Stimulated activated naive CD4-positive, alpha-beta T cell treated with Interleukin-2 at 50 U/mL for 16 hours (primary cell): ENCODE results near the gene MAMDC4.

Source experiments
- DNase-seq: peaks from one replicate; lab custom pipeline; 2025; lab: John Stamatoyannopoulos, UW

The MAMDC4 gene

GRCh38 chr9:136890661-136891060, 38.5 kb downstream of the MAMDC4 start:
- no peak for DNase-seq

DNA sequence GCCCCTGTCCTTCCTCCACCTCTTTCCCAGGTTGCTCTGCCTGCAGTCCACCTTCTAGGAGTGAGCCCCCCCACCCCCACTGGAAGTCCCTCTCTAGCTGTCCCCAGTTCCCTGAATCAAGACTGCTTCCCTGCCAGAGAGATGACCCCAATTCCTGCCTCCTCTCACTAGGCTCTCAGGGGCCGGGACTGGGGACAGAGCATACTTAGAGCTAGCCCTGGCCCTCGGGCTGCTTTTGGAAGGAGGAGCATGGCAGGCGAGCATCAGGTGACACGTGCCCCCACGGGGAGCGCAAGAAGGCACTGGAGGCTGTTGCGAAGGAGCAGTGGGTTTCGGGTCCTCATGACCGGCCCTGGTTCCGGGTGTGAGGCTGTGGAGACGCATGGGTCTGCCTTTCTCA, 43.9 kb downstream of the MAMDC4 start:
- no peak for DNase-seq

DNA sequence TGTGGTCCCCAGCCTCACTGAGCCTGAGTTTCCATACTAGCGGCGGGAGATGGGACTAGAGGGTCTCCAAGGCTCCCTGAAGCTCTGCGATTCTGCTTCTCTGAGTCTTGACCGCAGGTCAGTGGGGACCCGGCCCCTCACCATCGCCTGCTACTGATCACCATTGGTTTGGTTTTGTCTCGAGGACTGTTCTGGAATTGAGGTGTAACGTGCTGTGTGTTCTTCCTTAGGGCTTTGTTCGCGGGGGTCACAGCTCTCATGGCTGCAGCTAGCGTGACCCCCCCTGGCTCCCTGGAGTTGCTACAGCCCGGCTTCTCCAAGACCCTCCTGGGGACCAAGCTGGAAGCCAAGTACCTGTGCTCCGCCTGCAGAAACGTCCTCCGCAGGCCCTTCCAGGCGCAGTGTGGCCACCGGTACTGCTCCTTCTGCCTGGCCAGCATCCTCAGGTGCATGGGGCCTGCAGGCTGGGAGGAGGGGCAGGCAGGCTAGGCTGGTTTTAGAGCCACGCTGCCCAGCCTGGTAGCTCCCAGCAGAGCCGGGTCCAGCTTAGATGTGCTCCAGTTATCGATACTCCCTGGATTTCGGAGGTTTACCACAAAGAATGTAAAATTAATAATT, 46.4 kb downstream of the MAMDC4 start:
- no peak for DNase-seq

DNA sequence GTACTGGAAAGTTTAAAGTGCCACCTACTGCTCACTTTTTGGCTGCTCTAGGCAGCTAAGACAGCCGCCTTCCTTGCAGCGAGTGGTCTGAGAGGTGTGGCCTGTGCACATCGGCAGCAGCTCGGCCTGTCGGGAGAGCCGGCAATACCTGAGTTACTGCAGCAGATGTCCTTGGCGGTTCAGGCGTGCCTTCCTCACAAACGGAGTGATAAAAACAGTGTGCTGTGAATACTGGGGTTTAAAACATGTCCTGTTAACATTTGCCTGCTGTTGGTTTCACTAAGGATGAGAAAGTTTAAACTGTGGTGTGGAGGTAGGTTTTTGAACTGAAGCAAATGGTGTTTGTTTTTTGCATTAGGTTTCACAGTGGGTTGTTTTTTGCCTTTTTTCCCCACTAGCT, 47.0 kb downstream of the MAMDC4 start:
- DNase-seq = no peak

DNA sequence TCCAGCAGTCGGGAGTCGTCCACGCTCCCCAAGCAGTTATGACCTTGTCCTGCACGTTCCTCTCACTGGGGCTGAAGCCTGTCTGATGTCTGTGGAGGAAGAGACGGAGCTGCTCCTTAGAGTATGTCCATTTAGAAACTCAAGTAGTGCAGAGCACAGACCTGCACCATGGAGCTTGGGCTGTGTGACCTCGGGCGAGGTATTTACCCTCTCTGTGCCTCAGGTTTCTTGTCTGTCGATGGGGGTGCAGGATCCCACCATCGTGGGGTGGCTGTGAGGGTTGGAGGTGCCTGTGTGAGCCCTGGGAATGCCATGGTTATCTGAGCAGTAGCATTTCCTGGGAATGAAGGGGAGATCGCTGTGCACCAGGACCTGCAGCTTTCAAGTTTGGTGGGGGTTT, 48.4 kb downstream of the MAMDC4 start:
- DNase-seq = no peak

GRCh38 chr9:136900988-136901515, 48.9 kb downstream of the MAMDC4 start:
- no peak for DNase-seq

DNA sequence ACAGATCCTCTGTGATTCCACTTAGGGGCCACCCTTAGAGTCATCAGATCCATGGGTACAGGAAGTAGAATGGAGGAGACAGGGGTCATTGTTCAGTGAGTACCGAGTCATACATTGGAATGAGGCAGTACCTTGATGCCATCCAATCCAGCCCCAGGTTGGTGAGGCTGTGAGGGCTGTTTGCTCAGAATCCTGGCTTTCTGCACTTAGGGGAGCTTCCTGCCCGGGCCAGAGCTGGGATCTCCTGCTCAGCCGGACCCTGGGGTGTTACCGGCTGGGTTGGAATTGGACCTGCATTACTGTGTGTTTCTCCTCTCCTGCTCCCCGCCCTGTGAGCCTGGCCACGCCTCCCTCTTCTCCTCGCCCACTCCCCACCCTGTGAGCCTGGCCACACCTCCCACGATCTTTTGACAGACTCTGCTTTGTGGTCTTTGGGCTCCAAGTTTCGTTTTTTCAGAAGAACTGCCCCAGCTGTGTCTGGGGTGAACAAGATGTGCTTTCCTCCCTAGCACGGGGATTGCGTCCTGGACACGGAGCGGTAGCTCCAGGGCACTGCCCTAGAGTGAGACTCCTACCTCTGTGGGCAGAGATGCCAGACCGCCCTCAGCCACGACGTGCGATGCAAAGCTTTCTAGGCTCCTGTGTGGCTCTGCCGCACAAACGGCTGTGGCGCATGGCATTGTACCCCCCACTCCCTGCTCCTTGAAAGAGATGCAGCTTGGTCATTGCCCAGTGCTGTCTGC, 49.5 kb downstream of the MAMDC4 start:
- peak; percentile 83 for DNase-seq

GRCh38 chr9:136902259-136902821, 50.2 kb downstream of the MAMDC4 start:
- DNase-seq = peak; percentile 92

DNA sequence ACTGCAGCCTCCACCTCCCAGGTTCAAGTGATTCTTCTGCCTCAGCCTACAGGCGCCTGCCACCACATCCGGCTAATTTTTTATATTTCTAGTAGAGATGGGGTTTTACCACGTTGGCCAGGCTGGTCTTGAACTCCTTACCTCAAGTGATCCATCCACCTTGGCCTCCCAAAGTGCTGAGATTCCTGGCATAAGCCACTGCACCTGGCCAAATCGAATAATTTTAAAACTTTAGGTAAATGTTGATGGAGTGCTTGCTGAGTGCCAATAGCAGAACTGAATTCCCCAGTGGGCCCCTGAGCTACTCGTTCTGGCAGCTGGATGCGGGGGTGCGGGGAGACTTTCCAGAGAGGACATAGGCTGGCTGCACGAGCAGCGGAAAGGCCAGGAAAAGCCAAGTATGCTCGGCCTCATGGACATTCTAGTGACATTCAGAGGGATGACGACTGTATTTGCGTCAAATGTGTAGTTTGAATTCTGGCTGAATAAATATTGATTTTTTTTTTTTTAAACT, 51.0 kb downstream of the MAMDC4 start:
- no peak for DNase-seq

DNA sequence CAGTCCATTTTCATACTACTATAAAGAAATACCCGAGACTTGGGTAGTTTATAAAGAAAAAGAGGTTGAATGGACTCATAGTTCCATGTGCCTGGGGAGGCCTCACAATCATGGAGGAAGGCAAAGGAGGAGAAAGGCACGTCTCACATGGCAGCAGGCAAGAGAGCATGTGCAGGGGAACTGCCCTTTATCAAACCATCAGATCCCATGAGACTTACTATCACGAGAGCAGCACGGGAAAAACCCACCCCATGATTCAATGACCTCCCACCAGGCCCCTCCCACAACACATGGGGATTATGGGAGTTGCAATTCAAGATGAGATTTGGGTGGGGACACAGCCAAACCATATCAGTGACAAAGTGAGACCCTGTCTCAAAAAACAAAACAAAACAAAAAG, 54.1 kb downstream of the MAMDC4 start:
- DNase-seq = no peak

- DNase-seq = no peak
Measured at GRCh38 chr9:136907011-136907914, 55.1 kb downstream of the MAMDC4 start.
